Measurements from ENCODE around the gene AUTS2.
A peak's percentile ranks its signal among the peaks of the same experiment; 100 is the strongest.

Gene AUTS2

DNA sequence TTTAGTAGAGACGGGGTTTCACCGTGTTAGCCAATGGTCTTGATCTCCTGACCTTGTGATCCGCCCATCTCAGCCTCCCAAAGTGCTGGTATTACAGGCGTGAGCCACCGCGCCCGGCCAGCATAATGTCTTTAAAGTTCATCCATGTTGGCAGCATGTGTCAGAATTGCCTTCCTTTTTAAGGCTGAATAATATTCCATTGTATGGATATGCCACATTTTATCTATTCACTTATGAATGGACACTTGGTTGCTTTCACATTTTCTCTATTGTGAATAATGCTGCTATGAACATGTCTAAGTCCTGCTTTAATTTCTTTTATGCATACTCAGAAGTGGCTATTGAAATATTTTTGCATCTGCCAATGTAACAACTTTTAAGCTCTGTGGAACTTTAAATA, 779.7 kb downstream of the AUTS2 start:
- no peak for DNase-seq

DNA sequence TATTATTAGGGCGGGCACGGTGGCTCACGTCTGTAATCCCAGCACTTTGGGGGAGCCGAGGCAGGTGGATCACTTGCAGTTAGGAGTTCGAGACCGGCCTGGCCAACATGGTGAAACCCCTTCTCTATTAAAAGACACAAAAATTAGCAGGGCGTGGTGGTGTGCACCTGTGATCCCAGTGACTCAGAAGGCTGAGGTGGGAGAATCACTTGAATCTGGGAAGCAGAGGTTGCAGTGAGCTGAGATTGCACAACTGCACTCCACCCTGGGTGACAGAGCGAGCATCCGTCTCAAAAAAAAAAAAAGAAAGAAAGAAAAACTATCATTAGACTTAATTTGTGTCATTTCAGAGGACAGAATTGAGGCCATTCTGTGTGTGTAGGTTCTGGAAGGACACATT, 780.9 kb downstream of the AUTS2 start:
- no peak for DNase-seq

DNA sequence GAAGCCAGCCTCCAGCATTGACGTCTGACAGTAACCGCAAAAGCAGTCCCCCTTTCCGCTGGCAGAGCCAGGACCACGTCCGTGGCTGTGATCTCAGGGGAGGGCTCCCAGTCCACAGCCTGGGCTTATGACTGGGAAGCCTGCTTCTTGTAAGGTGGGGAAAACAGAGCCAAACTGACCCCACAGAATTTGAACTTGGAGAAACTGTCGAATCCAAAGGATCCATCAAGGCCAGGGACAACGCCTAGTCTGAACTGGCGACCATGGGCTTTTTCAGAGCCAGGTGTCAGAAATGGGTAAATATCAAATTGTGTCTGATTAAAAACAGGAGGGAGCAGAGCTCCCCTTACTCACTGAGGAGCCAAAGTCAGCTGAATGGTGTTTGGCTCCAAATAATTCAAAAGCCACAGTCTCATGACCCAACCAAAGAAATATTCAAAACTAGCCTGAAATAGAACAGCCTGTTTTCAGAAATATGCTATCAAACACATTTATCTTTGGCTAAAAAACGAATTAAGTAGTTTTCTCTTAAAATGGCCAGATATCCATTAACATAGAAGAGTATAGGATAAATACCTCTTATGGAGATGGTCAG, 782.2 kb downstream of the AUTS2 start:
- DNase-seq = no peak

DNA sequence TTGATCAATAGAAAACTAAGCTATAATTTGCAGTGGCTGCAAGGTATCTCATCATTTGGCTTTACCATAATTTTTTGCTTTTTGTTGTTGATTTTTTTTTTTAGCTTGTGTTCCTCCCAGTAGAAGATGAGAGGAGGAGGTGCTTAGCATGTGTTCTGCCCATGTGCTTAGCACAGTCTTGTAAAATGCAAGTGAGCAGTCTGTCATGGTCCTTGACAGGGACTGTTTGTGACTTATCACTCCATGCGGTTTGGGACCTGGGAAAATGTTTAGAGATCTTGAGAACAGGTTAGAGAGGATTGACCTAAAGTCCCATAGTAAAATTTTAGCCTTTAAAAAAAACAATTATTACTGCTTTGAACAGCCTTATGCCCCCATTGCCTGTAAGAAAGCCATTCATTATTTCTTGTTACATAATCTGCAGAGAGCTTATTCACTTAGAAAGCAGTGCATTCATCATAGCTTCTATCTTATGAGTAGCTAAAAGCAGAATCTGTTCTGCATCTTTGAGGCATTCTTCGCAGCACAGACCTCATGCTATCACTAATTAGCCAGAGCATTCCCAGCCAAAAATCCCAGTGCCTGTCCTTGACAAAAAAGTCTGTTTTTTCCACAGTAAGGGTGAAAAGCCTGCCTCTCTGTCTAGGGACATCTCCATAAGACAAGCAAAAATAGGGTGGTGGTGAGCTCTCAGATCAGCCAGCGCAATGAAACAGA, 784.9 kb downstream of the AUTS2 start:
- DNase-seq = peak; percentile 69

DNA sequence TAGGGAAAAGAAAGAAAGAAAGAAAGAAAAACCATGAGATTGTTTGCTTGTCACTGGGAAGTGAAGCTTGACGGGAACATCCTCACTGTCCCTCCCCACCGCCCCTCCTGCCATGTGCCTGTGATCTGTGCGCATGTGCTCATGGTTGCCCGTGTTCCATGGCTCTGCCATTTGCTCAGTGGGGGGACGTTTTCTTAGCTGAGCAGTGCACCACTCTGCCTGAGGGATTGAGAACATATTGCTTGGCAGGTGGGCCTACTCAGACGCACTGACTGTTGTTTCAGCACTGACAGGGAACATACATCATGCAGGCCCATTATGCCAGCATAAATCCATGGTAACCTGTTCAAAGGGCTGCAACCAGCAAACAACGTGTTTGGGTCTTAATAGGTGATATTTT, 785.7 kb downstream of the AUTS2 start:
- peak; percentile 99 for DNase-seq

DNA sequence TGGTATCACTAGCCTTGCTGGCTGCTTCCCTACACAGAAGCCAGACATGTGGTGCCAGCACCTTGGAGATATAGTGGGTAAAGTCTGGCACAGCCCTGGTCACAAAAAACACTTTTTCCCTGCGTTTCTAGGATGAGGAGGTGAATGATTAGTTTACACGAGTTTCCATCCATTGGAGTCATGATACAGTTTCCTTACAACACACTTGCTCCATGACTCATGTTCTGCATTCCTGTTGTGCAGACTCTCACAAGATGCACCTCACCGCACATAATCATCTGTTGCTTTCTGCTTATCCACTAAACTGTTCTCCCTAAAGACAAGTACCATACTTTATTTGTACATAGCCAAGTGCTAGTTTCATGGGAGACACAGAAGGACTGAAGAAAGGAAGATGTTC, 786.6 kb downstream of the AUTS2 start:
- no peak for DNase-seq

DNA sequence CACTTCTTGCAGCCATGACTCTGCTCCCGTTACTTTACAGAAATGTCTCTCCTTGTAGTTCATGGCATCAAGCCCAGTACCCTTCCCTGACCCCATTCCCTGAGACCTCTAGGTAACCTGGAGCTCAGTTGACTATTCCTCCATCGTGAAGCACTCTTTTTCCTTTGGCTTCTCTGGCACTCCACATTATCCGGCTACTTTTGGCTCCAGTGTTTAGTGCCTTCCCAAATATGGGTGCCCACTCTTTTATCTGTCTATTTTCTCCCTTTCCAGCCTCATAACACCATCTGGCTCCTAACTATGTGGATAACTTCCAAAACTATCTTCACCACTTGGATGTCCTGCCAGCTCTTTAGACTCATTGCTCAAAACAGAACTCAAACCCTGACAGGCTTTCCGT, 788.9 kb downstream of the AUTS2 start:
- DNase-seq = peak; percentile 43

DNA sequence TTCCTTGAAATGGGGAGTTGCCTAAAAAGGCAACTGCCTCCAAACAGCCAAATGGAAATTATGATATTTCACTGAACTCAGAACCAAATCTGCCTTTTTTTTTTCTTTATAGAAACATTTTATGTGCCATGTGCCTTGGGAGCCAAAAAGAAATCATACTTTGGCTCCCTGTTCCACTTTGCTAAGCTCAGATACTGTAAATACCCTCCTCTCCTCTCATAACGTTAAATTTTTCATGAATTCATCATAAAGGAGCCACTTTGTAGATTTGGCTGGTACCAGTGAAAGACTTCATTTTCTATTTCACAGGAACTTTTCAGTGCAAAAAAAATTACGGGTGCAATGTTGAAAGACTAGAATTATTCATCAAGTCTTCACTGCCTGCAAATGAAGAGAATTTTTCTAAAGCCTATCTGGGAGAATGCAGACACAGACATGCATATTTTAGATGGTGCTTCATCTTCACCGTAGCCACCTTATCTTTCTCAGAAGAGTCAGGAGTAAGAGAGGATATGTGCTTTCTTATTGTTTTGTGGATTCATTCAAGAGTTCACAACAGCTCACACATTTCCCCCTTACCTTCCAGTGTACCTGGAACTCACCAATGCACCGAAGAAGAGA, 791.4 kb downstream of the AUTS2 start:
- no peak for DNase-seq

DNA sequence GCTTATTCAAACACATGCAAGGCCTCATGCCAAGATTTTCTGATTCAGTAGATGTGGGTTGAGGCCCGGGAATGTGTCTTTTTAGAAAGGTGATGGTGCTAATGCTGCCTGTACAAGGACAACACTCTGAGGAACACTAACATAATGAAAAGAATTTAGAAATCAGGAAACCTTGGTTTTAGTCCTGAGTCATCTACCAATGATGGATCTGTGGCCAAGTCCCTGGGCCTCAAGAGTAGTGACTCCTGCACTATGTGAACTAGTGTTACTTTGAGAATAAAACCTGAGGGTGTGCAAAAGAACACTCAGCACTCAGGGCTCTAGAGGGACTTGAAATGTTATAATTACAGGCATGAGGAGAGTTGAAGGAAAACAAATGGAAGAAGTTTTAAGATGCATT, 792.0 kb downstream of the AUTS2 start:
- DNase-seq = no peak

DNA sequence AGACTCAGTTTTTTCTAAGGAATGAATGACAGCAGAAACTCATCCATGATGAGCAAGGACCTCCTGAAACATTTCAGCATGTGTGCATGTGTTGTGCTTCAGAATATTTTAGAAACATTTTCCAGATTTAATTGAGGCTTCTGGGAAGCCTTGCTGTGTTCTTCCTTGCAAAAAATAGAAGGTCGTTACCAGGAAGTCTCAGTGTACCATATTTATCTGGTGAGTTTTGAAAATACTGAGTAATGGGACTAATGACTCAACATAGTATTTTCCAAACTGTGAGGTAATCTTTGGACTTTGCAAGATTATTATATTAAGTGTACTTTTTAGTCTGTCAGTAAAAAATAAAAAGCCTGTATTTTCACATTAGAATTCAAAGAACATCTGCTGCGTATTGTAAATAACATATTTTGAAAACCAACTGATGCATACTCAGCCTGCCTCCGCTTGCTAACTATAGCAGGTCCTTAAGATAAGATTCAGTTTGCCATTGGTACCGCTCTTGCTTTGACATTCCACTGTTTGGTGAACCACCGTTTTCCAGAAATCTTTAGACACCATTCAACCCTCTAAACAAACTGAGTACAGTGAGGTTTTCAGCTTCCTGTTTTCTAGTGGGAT, 794.1 kb downstream of the AUTS2 start:
- peak; percentile 56 for DNase-seq

DNA sequence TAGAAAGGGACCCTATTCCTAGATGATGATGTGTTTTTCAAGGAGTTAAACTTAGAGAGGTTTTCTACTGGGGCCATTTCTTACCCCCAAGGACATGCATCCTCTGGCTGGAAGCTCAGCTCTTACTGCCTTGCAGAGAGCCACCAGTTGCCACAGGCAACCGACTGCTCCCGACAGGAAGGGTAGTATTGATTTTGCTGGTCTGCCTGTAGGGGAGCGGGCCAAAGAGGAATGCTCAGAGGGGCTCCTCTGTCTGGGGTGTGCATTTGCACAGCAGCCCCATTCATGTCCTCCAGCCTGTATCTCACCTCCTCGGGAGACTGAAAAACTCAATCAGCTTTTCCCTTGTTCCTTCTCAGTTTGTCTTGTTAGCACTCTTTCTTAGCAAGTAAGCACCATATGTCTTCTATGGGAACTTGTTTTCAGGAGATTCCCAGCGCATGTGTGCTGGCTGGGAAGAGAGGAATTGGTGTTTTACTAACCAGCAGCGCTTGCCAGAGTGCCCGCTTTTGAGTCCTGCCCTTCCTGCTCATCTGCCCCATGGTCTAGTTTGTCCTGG, 794.7 kb downstream of the AUTS2 start:
- peak; percentile 29 for DNase-seq

DNA sequence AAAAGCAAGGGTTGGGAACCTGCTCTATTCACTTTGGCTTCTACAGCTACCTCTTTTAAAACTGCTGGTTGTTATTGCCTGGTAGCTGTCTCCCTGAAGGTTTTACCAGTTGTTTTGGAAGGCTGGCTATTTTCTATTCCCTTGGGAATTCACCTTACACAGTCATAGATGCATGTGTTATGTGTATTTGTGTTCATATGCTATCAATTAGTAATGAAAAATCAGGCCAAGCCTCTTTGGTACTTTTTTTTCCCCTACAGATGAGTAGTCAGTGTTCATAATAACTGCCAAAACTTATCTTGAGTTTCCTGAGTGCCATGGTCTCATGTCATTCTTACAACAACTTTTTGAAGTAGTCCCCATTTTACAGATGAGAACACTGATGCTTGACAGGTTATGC, 795.7 kb downstream of the AUTS2 start:
- DNase-seq = no peak

DNA sequence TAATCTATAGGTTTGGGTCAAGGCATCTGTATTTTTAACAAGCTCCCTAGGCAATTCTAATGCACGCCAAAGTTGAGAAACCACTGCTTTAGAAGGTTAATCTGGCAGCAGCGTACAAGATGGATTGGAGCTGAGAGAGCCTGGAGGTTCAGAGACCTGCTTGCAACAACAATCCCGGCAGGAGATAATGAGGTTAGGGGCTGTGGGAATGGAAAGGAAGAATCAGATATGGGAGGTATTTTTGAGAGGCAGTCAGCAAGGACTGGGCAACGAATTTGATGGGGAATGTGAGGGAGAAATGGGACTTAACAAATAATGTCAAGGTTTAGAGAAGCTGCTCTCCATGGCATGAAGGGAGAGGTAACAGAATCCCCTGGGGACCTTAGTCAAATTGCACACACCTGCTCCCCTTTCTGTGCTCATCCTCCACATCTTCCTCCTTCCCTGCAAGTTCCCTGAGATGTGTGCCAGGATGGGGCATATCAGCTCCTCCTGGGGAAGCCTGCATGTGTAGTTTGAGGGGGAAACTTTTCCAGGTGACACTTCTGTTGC, 802.6 kb downstream of the AUTS2 start:
- no peak for DNase-seq

DNA sequence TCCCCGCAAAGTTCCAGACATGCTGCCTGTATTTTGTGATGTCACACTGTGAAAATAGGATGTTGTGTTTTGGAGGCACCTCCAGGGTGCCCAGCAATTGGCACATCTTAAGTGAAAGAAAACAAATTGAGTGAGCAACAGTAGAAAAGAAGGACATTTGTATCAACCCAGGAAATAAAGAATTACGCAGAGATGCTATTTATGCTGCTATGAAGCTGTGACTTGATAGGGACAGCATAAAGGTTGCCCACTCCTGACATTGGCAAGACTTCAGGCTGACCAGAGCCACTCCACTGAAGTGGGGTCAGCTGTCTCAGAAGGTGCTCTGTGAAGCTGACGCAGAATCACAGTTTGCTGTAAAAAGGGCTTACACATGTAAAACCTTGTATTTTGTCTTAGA, 803.8 kb downstream of the AUTS2 start:
- DNase-seq = no peak

DNA sequence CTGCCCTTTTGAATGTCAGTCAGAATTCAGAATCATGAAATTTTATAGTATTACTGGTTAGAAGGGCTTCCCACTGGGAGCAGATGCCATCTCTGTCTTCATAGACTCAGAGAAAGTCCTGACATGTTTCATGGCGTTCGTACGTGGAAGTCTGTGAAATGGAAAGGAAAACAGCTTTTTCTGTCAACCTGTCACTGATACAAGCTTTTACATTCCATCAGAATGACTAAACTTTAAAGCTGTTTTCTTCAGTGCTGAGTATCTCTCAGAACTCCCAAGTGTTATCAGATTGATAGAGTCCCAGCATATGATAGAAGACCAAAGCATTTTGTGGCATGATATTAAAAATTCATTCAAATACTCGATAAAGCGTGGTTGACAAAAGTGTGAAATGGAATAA, 807.0 kb downstream of the AUTS2 start:
- no peak for DNase-seq

DNA sequence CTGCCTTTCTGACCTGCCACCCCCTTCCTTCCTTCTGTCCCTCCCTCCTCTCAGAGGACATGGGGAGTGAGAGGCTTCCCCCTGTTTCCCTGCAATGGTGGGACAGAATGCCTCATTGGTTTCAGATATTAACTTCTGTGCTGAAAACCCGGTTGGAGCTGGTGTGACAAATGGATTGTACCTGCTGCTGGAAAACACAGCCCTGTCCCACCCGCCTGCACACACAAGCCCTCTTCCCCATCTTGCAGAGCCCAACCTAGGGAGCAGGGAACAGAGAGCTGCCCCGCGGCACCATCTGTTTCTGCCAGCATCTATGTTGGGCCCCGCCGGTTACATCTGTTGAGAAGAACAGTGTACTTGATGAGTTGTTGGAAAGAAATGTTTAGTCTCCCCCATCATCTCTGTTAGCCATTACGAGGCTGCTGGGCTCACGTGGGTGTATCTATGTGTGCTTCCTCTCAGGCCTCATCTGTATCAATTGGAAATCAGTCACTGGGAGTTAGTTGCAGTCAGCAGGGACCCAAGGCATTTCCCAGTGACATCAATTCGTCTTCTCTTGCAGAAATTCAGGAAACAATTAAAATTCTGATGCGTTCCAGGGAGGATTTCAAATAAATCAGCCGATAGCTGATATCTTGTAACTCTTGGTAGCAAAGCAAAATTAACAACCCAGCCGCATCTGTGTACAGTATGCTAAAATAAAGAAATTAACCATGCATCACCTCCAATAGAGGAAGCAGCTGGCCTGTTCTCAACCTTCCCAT, 808.1 kb downstream of the AUTS2 start:
- peak; percentile 94 for DNase-seq

DNA sequence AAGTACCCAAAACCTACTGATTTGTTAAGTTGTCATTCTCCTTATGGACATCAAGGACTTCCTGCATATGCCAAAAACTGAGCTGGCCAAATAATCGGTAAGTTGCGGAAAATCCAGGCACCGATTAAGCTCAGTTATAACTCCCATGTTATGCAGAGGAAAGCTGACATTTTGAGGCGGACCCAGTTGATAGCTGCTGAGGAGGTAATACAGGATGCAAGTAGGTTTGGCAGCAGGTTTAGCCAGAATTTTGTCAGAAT, 808.6 kb downstream of the AUTS2 start:
- DNase-seq = peak; percentile 60

DNA sequence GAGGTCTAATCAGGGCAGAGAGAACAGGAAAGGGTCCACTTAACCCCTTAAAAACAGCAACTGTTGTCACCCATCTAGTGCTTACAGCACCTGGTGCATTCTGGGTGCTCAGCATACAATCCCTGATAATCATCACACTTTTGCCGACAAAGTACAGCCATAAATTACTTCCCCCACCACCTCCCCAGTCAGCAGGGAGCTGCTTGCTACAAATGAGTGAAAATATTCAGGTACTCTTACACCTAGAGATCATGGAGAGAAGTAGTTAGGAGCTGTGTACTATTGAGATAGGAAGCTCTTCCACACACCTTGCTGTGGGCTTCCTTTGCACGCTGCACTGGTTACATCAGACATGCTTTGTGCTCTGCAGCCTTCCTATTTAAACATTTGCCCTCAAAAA, 810.2 kb downstream of the AUTS2 start:
- DNase-seq = no peak

DNA sequence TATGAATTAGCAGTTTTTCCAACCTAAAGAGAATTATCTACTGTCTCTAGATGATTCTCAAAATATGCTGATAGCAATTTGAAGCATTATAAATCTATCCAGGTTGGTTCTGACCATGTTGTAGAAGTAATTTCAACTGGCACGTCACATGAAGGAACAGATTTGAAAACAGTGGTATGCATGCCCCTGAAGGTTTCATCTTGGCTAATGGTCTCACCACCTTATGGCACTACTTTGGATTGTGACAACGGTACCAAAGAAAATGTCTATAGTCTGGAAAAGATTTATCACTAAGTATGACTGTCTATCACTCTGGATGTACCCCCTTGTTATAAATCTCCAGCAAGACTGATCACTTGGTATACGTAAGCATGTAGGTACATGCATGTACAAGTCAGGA, 810.6 kb downstream of the AUTS2 start:
- DNase-seq = no peak

DNA sequence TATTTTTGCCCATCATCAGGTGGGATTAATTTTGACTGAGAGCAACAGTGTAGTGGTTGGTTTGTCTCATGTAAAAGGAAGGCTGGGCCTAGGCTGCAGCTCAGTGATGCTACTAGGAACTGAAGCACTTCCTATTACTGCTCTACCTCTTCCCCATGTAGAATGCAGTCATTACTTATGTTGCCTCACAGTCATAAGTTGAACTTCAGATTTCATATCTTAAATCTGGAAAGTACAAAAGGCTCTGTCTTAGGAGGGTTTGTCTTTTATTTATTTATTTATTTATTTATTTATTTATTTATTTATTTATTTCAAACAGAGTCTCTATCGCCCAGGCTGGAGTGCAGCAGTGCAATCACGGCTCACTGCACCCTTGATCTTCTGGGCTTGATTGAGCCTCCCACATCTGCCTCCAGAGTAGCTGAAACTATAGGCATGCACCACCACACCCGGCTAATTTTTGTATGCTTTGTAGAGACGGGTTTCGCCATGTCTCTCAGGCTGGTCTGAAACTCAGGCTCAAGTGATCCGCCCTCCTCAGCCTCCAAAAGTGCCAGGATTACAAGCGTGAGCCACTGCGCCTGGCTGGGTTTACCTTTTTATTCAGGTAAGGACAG, 812.0 kb downstream of the AUTS2 start:
- DNase-seq = no peak

DNA sequence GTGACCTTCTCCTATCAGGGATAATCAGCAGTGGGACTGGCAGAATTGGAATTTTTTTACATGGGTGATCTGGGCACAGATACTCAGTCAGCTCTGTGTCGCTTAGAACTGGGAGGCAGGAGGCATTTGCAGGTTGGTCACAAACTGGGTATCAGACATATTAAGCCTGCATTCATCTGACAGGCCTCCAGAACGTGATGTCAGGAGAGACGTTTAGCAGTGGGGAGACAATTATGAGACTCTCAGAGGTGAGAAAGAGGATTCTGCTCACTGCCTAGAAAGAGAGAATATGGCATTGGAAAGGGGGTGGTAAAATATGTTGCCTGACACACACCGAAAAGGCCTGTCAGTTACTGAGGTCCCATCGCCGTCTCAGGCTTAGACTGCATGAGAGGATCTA, 816.1 kb downstream of the AUTS2 start:
- no peak for DNase-seq

DNA sequence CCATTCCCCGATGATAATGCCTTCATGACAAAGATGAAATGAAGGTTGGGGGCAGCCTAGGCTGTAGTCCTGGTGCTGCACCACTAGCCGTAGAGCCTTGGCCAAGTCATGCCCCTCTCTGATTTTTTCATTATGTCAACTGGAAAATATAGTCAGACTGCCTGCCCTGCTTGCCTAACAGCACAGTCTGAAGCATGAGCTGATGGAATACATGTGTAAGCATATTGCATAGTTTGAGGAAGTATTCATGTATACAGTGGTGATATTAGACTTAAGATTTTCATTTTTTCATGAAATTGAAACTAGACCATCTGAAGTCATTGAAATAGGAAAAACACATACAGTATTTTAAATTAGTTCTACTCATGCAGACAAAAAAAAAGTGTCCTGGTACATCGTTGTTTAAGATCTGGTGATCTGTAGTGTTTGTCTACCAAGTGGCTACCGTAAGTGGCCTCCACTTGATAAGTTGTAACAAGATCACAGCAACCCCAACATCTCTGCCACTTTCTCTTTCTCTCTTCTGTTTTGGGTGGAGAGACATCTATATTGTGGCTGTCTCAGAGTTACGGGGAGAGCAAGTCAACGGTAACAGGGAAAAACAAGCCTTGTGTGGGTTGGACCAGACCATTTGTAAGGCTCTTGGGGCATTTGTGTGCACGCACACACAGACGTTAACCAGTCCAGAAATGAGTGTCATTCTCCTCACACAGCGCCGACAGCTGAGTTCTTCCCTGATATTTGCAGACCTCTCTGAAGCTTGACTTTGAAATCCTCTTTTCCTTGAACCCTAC, 817.1 kb downstream of the AUTS2 start:
- DNase-seq = no peak
